KOPT-K1 (cell line): Measurements from ENCODE around the gene WDR72.

ENCODE experiments used
- H3K27ac ChIP-seq: fragments of 200-600 bp; sonication (generic); 2 replicates; pipeline ENCODE4 v1.5.1; 2016; ENCODE audit warnings: antibody characterized with exemption, mild to moderate bottlenecking, low read depth, low read length; ENCODE audit not compliant: poor library complexity, severe bottlenecking
- H3K36me3 ChIP-seq: fragments of 200-600 bp; sonication (generic); 2 replicates; pipeline ENCODE4 v1.5.1; 2017; ENCODE audit warnings: antibody characterized with exemption, mild to moderate bottlenecking, low read length, moderate library complexity; ENCODE audit not compliant: insufficient read depth
- H3K9me3 ChIP-seq: fragments of 200-600 bp; sonication (generic); 2 replicates; pipeline ENCODE4 v1.5.1; 2017; ENCODE audit warnings: antibody characterized with exemption, low read length, mild to moderate bottlenecking; ENCODE audit not compliant: insufficient read depth, poor library complexity, severe bottlenecking

Gene WDR72

GRCh38 chr15:53586799-53587198 lies 172.7 kb downstream of the WDR72 start:
- no peaks in the 10 kb centered on the region for H3K36me3 ChIP-seq
- no peaks in the 10 kb centered on the region for H3K9me3 ChIP-seq
- H3K27ac ChIP-seq, result no peak overlapping the region

DNA sequence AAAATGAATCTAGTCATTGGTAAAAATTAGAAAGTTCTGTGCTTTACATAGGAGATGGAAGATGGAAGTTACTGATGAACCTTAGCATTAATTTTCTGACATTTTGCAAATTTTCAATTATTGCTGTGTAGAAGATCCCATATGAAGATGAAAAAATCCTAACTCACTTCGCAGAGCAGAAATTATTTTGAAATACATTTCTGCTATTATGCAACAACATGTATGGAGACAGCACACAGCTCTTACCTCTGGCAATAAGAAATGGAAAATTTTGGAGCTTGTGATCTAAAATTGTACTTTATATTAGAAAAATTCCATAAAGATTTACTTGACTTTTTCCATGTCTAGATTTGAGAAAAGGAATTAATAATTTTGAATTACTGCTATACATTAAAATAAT lies 177.9 kb downstream of the WDR72 start:
- Histone ChIP-seq H3K9me3 (no peaks in the 10 kb centered on the region), H3K36me3 (no peaks in the 10 kb centered on the region), H3K27ac (no peak overlapping the region)

DNA sequence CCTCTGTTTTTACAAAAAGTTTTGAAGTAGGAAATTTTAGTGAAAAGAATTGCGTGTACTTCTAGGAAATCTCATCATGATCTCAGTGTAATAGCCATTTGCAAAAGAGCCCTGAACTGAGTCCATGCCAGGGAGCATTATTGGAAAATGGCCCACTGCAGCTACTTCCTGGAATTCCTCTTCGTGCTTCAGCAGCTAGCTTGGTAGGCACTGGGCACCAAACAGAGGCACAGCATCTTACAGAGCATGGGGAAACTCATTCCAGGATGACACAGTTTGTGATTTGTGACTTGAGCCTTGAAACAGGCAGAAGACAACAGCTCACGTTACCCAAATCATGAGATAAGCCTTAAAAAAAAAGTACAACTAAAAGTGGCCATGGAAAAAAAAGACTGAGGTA lies 179.1 kb downstream of the WDR72 start:
- H3K27ac ChIP-seq, result no peak overlapping the region
- no peaks in the 10 kb centered on the region for H3K9me3 ChIP-seq

GRCh38 chr15:53576841-53577240 lies 182.6 kb downstream of the WDR72 start:
- H3K9me3 ChIP-seq, result no peaks in the 10 kb centered on the region
- H3K36me3 ChIP-seq, result no peaks in the 10 kb centered on the region
- no peak overlapping the region for H3K27ac ChIP-seq

More for the DNA sequence above, 179.1 kb downstream of the WDR72 start:
- no peaks in the 10 kb centered on the region for H3K36me3 ChIP-seq

- Histone ChIP-seq H3K9me3 (no peaks in the 10 kb centered on the region), H3K27ac (no peak overlapping the region), H3K36me3 (no peaks in the 10 kb centered on the region)
Measured at GRCh38 chr15:53573091-53573490, 186.4 kb downstream of the WDR72 start.

DNA sequence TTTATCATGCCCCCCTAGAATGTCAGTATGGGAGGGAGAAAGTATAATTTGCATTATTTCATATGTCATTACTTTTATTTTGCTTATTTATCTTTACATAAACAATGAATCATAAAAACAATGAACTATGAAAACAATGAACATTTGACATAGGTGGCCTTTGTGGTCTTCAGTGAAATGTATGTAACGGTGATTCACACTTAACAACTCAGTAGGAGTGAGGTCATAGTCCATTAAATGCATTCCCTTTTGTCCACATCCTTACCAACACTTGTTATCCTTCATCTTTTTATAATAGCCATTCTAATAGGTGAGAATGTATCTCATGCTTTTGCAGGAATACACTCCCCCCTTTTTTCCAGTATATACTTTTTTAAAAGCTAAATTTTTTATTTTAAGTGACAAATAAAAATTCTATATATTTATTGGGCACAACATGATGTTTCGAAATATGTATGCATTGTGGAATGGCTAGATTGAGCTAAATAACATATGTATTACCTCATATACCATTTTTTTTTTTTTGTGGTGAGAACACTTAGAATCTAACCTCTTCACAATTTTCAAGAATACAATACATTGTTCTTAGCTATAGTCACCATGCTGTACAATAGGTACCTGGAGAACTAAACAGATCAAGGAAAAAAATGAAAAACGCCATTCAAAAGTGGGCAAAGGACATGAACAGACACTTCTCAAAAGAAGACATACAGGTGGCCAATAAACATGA lies 189.5 kb downstream of the WDR72 start:
- H3K9me3 ChIP-seq, result no peaks in the 10 kb centered on the region

GRCh38 chr15:53566912-53567311 lies 192.6 kb downstream of the WDR72 start:
- Histone ChIP-seq H3K27ac (no peak overlapping the region), H3K9me3 (no peaks in the 10 kb centered on the region), H3K36me3 (no peaks in the 10 kb centered on the region)

More for the DNA sequence above, 189.5 kb downstream of the WDR72 start:
- H3K27ac ChIP-seq, result no peak overlapping the region
- H3K36me3 ChIP-seq, result no peaks in the 10 kb centered on the region

DNA sequence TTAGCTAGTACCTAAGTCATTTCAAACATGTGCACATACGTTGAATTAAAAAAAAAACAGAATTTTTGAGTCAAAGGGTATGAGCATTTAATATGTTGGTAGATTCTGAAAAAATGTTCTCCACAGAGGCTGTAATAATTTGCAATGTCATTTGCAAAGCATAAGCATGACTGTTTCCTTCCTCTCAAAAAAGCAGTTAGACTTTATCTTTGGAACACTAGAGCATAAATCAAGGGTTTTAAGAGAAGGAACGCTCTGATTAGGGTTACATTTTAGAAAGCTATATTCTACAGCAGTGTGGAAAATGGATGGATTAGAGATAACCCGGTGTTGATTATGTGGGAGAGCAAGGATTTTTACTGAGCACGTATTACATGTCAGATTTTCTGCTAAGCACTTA lies 193.7 kb downstream of the WDR72 start:
- no peaks in the 10 kb centered on the region for H3K36me3 ChIP-seq
- no peak overlapping the region for H3K27ac ChIP-seq
- no peaks in the 10 kb centered on the region for H3K9me3 ChIP-seq

DNA sequence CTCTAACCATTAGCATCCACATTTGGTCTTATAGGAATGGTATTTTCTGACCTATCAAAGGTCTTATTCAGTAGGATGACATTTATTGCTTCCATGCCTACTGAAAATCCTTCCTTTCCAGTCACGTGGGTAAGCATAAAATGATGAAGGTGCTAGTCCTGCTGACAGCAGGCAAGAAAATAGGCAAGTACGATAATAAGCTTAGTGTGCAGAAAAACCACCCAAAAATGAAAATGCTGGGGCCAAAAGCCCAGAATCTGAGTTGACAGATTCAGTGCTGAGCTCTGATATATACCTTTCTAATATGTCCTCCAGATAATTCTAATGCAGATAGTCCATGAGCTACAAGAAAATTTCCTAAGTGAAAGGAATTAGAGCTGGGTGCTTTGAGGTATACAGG lies 194.8 kb downstream of the WDR72 start:
- no peak overlapping the region for H3K27ac ChIP-seq
- H3K9me3 ChIP-seq, result no peaks in the 10 kb centered on the region

GRCh38 chr15:53563627-53564026 lies 195.8 kb downstream of the WDR72 start:
- H3K9me3 ChIP-seq, result no peaks in the 10 kb centered on the region
- H3K36me3 ChIP-seq, result no peaks in the 10 kb centered on the region
- H3K27ac ChIP-seq, result no peak overlapping the region

More for the DNA sequence above, 194.8 kb downstream of the WDR72 start:
- H3K36me3 ChIP-seq, result no peaks in the 10 kb centered on the region

DNA sequence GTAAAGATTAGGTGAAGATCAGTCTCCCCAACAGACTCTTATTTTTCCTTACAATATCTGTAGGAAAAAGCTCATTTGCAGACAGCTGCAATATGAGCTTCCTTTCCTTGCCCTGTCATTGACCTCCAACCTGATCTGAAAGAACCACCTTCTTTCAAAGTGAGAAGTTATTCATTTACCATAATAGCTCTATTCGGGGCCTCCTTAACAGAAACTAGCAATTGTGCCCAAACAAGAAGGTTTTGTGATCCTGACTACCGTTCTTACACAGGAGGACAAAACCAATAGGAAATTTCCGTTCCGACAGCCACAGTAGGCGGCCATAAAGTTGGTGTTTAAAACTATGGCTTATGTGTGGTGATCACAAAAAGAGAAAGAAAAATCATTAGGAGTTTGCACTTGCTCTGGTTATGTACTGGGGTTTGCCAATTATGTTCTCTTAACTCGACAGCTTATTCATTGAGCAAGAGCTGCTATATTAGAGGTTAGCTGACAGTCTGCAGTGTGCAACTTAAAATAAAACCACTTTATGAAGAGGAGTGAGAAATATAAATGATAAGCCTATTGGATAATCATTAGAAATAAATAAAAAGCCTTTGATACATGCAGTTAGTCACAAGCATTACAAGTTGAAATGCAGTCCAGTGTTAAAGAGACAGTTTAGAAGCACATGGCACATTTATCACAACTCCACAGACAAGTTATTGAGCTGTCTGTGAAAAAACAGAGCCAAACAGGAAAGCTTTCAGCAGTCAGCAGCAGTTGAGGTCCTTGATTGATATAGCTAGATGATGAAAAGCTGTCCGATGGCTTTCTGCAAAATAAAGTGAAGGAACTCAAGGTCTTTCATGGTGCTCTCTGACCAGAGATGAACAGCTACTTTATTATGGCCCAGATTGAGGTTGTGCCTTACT lies 199.8 kb downstream of the WDR72 start:
- H3K9me3 ChIP-seq, result no peaks in the 10 kb centered on the region
- no peaks in the 10 kb centered on the region for H3K36me3 ChIP-seq
- no peak overlapping the region for H3K27ac ChIP-seq

GRCh38 chr15:53558384-53558783 lies 201.1 kb downstream of the WDR72 start:
- Histone ChIP-seq H3K36me3 (no peaks in the 10 kb centered on the region), H3K27ac (no peak overlapping the region), H3K9me3 (no peaks in the 10 kb centered on the region)

DNA sequence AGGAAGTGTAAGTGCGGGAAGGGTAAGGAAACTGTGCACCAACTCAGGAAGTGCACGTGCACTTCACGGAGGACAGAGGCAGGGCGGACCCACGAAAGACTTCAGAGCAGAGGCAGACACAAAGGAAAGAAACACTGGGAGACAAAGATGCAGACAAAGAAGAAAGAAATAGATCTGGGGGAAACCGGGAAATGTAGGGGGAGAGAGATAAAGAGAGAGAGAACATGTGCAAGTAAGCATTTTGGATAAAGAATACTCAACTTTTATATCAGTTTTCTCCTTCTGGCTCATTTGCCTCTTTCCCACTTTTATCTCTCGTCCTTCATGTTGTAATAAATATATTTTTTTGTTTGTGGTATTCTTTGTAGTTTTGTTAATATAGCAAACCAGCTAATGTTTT lies 204.2 kb downstream of the WDR72 start:
- Histone ChIP-seq H3K27ac (no peak overlapping the region), H3K9me3 (no peaks in the 10 kb centered on the region), H3K36me3 (no peaks in the 10 kb centered on the region)

GRCh38 chr15:53549697-53550305 lies 209.7 kb downstream of the WDR72 start:
- Histone ChIP-seq H3K36me3 (no peaks in the 10 kb centered on the region), H3K9me3 (no peaks in the 10 kb centered on the region), H3K27ac (no peak overlapping the region)

- H3K9me3 ChIP-seq, result no peaks in the 10 kb centered on the region
- H3K27ac ChIP-seq, result no peak overlapping the region
- no peaks in the 10 kb centered on the region for H3K36me3 ChIP-seq
Measured at GRCh38 chr15:53548236-53548635, 211.2 kb downstream of the WDR72 start.
